Suppressor macrophage (primary cell): ENCODE data around the gene TNS1.

ENCODE experiments used
- DNase-seq, 4 experiments: peaks; one replicate each; pipeline ENCODE4 v3.0.0-alpha.2; 2020 to 2022

Gene TNS1

DNA sequence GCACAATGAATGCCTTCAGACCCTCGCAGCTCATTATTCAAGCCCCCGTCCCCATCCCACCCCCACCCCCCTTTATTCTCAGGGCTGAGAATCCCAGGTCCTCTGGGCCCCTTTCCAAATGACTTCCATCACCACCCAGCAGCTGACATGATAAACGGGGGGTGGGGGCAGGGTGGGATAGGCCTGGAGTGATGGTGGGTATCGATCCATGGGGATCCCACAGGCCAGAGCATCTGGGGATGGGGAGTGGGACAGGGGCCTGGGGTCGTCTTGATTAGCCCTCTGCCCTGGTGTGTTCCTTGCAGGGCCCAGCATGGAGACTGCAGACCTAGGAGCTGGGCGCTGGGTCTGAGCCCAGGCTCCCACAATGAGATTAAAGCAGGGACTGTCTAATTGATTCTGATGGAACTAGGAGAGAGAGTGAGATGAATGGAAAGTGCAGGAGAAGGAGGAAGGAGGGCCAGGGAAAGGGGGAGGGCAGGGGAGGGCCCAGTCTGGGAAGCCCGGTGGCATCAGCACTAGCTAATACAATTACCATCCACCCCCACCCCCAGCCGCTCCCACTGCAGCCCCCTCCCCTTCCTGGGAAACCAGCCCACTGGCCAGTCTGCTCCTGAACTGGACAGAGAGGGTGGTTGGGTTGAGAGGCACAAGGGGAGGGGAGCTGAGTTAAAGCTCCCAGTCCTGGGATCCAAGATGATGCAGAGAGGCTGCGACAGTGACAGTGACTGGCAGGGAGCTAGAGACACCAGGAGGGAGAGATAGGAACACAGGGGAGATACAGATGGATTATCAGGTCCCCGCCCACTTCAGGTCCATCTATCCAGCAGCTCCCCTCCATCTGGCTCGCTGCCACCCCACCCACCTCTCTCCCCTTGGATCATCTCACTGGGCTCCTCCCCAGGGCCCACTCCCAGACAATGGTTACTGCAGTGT is 13.1 kb upstream of the TNS1 start:
- DNase-seq = no peak

DNA sequence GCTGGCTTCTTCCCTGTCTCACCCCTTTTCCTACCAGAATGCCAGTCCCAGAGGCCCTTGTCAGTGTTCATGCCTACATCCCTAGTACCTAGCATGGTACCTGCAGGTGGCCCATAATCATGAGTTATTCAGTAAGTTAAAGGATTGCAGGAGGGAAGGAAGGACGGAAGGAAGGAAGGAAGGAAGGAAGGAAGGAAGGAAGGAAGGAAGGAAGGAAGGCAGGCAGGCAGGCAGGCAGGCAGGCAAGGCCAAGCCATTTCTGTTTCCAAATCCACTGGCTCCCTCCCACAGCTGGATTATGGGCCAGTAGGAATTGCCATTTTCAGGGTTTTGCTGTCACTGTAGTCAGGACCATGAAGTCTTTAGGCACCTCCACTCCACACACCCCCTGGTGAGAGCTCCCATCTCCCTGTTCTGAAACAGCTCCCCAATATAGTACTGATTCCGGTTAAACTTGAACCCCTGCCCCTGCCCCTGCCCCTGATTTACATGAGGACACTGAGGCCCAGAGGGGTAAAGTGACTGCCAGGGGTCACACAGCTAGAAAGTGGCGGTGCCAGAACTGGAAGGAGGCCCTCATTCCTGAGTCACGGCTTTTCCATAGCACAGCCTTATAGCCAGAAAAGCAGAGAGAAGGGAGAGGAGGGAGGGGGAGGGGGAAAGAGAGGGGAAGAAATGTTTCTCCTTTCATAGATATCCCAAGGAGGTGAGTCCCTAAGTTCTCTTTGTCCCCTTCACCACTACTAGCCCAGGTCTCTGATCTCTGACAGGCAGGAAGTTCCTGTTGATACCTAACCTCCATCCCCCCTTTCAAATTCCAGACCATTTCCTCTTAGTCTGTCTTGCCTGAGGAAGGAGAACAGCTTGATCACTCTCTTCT is 12.2 kb upstream of the TNS1 start:
- no peak for DNase-seq

DNA sequence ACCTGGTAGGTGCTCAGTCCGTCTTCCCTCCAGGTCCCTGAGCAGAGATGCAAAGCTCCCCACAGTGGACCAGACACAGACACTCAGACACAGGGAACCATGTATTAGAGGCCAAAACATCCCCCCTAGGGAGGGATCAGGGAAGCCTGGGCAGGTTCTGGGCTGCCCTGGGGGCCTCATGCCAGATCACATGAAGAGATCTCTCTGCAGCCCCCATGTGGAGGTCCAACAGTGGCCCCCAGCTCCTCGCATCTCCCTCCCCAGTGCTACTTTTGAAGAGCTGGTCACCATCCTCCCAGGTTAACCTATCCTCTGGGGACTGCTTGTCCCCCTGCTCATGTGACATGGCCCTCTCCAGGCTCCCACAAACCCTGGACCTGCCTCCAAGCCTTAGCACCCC is 10.5 kb upstream of the TNS1 start:
- DNase-seq = no peak

DNA sequence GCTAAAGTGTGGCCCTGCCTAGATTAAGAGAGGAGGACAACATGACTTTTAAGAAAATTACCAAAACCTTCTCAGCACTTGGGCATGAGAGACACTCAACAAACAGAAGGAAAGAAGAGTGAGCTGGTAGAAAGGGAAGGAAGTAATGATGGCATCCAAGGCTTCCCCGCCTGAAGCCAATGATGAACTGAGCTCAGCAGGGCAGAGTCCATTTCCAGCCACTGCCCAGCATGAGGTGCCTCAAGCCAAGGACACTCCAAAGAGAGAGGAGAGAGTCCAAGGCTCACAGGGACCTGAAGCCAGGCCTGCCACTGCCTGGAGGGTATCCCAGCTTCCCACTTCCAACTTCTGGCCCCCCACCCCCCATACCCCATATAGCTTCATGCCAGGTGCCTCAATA is 9.5 kb upstream of the TNS1 start:
- DNase-seq = no peak

DNA sequence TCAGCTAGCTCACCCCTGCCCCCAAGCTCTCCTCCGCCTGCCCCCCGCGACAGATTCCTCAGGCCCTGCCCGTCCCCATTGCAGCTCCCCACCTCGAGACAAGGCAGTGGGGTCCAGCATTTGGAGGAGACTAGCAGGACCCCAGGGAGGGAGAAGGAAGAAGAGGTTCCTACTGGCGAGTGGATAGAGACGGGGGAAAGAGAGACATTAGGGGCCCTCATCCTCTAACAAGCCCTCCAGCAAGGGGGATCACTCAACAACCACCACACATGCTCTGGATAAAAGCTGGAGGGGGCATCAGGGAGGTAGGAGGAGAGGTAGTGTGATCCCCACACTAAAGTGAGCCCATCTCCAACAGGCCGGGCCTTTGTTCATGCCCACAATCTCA is 8.9 kb upstream of the TNS1 start:
- no peak for DNase-seq

DNA sequence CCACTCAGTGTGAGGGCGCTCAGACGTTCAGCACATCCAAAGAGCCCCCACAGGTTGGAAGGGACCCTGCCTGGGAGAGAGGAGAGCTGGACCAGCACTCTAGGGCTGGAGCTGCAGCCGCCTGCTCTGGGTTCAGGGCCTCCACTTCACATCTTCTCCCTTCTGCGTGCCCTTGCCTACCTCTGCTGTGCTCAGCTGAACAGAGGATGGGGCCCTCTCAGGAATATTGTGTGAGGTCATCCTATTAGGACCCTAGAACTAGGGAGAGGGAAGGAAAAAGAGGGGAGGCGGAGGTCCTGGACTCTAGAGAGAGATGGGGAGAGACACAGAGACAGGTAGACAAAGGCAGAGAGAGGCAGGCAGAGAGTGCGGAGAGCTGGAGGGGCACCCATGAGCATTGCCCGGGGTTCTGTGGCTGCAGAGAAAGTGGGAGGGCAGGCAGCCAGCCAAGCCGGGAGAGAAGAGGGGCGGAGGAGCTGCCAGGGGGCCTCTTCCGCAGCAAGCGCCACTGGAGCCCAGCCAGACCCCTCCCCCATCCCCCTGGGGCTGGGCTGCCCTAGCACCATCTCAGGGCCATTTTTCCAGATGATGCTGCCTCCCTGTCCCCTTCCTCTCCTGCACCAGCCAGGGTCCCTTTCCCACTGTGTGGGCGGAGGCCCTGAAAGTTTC is 8.3 kb upstream of the TNS1 start:
- DNase-seq = no peak

DNA sequence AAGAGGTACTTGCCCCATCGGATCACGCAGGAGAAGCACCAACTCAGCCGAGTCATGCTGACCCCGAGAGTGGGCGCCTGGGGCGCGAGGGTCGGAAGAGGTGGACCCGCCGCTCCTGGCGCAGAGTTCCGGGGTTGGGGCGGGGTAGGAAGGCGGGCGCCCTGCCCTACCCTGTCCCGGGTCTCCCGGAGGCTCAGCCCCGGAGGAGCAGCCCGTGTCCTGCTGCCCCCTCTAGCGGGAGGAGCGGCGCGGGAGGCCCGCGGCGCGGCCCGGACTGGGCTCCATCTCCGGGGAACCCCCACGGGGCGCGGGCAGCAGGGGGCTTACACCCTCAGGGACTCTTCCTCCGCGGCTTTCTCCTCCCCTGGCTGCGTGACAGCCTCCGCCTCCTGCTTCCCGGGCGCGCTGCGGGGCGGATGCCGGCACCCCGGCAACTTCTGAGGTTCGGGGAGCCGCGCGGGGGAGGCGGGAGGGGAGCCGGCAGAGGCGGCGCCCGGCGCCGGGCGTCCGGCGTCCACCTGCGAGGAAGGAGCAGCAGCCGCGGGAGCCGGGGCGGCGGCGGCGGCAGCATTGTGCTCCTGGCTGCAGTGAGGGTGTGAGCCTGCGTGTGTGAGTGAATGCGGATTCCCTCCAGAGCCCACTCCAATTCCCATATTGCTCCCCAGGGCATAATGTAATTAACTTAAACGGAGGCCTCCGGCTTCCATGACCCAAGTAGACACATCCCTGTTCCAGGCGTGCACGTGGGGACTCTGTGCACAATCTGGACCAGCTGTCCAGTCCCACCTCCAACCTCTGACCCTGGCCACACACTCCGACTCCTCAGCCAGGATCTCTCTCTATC is 7.6 kb upstream of the TNS1 start:
- DNase-seq = peak; percentile 38 to 75 (median 54)

DNA sequence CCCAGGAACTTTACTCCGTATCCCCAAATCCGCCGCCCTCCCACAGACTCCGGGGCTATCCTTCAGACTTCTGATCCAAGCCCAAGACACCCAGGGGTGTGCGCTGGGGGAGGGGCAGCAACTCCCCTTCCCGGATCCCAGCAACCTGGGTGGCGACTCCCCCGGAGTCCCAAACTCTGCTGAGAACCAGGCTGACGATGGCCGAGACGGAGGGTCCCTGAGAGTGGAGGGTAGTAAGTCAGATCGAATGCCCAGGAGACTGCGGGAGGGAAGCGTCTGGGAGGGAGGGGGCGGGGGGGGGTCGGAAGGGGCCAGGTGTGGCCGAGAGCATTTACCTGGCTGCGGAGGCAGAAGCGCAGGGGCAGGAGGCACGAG is 7.0 kb upstream of the TNS1 start:
- DNase-seq = no peak

DNA sequence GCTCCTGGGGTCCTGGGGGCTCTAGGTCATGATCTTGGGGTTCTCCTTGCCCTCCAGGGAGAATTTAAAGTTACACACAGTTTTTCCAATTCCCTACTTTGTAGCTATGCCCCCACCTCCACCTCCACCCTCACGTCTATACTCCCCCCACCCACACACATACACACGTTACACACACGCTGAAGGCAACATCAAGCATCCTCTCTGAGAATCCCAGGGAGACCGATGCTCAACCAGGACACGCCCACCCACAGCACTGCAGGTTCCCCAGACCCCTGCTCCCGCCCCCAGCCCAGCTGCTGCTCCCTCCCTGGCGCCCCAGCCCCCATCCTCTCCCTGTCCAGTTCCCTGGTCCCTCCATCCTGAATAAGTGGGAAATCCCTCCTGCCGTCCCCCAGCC is 6.4 kb upstream of the TNS1 start:
- no peak for DNase-seq

DNA sequence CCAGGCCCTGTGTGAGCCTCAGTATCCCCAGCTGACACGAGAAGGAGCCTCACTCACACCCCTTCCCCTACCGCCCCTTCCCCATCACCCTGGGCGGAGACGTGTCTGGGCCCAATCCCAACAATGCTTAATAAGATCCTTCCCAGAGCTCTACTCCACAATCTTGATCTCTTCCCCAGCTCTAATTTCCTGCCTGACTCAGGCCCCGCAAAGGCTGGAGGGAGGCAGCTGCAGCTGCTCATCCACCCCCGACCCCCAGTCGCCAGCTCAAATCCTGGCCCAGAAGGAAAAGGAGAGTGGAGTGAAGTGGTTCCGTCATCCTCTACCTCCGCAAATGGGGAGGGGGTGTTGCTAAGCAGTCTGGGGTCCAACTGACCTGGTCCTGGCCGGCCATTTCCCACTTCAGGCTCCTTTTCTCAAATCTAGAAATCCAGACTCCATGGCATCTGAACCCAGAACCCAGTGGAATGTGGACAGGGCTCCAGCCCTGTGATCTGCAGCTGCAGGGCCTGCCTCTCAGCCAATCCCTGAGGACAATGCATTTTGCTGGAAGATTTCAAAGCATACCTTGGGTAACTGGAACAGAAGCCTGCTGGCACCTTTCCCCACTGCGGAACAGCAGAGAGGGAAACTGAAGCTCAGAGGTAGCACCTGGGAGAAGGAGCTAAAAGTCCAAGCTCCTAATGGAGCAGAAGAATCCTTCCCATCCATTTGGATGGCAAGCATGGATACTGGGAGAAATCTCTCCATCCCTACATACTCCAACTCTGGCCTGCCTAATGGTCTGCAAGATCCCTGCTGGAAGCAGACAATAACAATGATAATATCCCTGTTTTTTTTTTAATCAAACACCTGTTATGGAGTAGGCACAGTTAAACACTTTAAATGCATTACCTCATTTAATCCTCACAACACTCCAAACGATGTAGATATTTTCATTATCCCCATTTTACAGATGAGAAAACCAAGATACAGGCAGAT is 5.6 kb upstream of the TNS1 start:
- DNase-seq = no peak

DNA sequence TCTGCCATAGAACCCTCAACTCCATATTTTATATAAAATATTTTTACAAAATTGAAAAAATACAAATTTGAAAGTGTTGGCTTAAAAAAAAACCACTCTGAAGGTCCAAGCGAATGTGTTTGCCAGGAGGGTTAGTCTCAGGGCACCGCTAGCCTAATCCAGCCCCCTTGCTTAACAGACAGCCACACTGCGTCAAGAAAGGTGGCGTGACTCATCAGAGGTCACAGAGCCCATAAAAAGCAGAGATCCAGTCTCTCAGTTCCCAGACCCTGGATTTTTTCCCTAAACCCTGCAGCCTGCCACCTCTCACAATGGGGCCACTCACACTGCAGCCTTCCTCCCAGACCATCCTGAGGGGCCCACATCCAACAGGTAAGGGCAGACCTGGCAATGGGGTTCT is 3.9 kb upstream of the TNS1 start:
- DNase-seq = no peak

DNA sequence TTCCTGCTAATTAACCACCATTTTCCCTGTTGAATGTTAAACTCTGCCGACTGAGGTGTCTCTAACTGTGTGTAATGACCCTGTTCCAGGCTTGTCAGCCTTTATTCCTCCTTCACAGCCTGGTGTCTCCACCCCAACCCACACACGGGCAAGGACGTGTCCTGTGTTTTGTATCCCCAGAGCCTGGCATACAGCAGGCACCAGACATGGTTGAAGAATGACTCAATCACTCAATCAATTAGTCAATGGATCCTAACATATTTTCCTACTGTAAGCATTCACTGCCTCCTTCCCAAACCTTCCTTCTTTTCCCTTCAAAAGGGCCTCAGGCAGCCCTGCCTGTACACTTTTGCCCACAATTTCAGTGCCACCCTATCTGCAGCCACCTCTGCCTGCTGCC is 2.7 kb upstream of the TNS1 start:
- no peak for DNase-seq

DNA sequence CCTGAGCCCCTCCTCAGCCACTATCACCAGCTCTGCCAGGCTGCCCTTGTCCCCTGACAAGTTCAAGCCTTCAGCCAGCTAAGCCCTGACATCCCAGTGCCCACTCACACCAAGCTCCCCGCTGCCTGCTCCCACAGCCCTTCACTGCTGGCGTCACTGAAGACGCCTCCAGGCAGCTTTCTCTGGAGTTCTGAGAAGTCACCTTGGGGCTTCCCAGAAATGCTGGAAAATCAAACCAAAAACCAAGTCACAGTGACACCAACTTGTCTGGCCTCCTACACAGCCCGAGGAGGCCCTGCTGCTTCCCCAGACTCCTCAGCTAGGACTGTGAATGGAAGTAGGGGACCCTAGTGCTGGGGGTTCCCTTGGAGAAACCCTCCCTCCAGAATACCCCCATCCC is 2.2 kb upstream of the TNS1 start:
- peak in 1 of 4 experiments; percentile 10 for DNase-seq

DNA sequence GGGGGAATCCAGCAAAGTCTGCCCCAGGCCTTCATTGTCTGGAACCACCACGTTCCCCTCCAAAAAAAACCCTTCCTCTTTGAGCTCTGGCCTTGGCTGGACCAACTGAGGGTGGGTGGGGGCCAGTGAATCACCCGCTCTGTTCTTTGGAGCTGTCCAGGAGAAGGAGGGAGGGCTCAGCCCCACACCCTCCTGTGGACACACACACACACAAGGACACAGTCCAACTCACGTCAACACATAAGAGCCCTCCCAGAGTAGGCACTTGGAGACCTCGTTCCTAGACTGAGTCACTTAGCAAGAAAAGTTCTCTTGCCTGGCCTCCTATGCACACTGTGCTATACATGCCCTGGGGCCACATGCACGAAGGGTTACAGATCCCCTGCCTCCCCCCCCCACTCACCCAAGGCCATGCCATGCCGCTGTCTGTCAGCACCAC is 1.2 kb upstream of the TNS1 start:
- peak; percentile 45 to 71 (median 61) for DNase-seq

DNA sequence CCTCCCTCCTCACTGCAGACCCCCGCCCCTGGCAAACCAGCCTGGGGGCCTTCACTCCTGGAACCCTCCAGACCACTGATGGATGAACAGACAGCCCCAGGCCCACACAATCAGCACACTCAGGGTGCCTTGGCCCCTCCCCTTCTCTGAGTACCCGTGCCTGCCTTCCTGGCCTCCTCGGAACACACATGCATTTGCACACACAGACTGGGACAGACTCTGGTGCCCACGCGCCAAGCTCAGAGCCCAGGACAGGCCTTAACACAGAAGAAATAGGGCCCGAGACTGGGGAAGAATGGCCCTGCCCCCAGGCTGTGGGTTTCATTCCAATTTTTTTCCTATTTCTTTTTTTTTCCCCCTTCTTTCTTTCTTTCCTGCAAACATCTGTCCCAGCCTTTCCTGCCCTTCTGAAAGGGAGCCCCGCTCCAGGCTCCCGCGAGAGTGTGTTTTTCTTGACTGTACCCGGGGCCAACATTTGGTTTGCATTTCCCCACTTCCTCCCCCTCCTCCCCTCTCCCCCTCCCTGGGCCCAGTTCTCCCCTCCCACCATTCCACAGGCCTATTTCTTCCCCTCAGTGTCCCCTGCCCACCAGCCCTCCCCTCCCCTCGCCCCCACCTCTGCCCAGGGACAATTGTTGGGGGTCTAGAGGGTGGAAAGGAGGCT is 618 bp upstream of the TNS1 start:
- DNase-seq = peak in 2 of 4 experiments; percentile 19 to 48

DNA sequence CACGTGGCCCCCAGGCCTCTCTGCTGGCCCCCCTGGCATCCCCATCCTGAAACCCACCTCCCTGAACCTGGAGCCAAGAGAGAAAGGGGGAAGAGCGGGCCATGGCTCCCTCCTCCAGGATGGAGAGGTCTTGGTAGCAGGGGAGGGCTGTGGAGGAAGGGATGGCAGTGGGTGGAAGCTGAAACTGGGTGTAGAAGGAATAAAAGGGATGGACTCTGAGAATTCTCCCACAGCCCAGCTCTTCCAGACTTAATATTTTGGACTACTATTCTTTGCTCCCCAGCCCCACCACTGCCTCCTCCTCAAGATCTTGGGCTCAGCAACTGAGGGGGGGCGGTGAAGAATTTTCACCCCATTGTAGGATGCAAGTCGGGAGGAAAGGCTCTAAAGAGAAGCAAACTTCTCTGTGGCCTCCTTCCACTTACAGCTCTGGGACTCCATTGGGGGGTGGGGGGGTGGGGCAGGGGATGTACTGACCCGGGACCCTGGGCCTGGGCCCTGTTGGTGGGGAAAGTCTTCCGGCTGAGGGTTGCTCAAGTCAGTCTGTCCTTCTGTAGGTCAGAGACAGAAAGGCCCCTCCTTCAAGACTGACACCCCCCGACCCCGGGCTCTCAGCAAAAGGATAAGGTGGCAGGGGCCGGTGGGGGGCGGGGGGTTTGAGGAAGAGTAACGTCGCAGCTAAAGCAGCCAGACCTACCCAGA is 501 bp downstream of the TNS1 start:
- no peak for DNase-seq

DNA sequence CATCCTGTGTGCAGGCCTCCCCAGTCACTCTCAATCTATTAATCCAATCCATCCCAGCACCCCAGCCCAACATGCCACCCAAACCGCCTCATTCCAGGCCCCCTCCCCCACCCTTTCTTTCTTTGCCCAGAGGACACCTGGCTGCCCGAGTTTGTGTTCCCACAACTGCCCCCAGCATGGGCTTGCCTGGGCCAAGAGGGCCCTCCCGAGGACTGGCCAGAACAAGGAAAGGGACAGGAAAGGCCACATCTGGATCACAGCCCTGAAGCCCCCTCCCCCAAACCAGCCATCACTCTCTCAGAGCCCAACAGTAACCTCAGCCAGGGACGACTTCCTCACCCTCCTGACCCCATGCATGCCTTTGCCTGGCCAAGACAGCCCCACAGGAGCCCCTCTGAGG is 1.2 kb downstream of the TNS1 start:
- DNase-seq = no peak

DNA sequence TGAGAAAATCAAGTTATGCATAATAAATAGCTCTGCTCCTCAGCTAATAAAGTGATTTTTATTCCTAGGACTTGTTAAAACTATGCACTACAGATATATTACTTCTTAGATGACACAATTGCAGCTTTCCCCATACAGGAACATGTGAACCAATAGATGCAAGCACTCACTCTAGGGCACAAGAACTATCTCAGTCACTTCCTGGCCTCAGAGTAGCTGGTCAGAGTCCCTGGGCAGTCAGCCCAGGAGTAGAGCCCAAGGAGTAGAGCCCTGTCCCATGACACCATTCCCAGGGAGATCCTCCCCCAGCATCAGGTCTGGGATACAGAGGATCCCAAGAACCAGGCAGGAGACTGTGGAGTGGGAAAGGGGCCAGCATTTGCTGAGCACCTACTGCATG is 2.7 kb downstream of the TNS1 start:
- DNase-seq = peak; percentile 51 to 79 (median 74)

DNA sequence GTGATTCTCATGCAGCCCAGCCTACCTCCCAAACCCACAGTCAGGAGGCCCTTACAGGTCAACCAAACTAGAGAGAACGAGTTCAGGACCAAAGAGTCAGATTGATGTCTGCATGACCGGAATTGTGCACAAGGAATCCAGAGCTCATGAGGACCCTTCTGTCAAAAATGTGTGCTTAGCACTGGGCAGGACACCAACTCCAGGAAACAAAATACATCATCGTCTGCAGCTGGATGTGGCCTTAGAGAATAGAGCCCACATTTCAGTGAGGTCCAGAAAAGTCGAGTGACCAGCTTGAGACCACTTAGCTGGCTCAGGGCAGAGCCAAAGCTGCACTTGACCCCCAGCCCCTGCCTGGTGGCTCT is 3.2 kb downstream of the TNS1 start:
- no peak for DNase-seq
